GM18870 (cell line): ENCODE data around the gene ZBTB1.
A peak's percentile ranks its signal among the peaks of the same experiment; 100 is the strongest.
"Not testable (repeated sequence)": the region's sequence is repeated elsewhere in the genome, so short reads cannot be mapped to it uniquely, and the experiment has no call there.

ENCODE experiments used
- ATAC-seq: cut with Tn5 transposase; IDR thresholded peaks from one replicate; pipeline ENCODE4 v1.9.1; 2021; ENCODE audit warnings: moderate library complexity; ENCODE audit not compliant: unreplicated experiment

Gene ZBTB1

GRCh38 chr14:64522591-64523355 lies 18.2 kb downstream of the ZBTB1 start:
- no peak for ATAC-seq

- no peak for ATAC-seq
Observed at GRCh38 chr14:64525354-64525753, 20.8 kb downstream of the ZBTB1 start.

GRCh38 chr14:64531567-64531966 lies 27.0 kb downstream of the ZBTB1 start:
- no peak for ATAC-seq

- no peak for ATAC-seq
Observed at GRCh38 chr14:64536488-64537245, 32.1 kb downstream of the ZBTB1 start.

GRCh38 chr14:64540208-64541202 lies 35.9 kb downstream of the ZBTB1 start, which contains the start of gene HSPA2:
Gene HSPA2 (plus strand): TSS chr14:64540741. CDS start chr14:64540850, 109 bp downstream.
- peak; percentile 91 for ATAC-seq

GRCh38 chr14:64541261-64541971 lies 36.8 kb downstream of the ZBTB1 start:
- no peak for ATAC-seq

GRCh38 chr14:64541972-64542835 lies 37.6 kb downstream of the ZBTB1 start:
- ATAC-seq, result no peak

- no peak for ATAC-seq
Observed at GRCh38 chr14:64542836-64543201, 38.2 kb downstream of the ZBTB1 start.

GRCh38 chr14:64544607-64545312 lies 40.2 kb downstream of the ZBTB1 start:
- ATAC-seq, result no peak

- ATAC-seq, result no peak
Observed at GRCh38 chr14:64549016-64549415, 44.4 kb downstream of the ZBTB1 start.

- no peak for ATAC-seq
Observed at GRCh38 chr14:64549791-64550620, 45.4 kb downstream of the ZBTB1 start, which contains the start of gene PPP1R36. Gene PPP1R36 (plus strand): TSS chr14:64549961. CDS start chr14:64549998, 37 bp downstream.

- no peak for ATAC-seq
Observed at GRCh38 chr14:64550621-64551333, 46.2 kb downstream of the ZBTB1 start.

- ATAC-seq, result no peak
Observed at GRCh38 chr14:64554556-64554955, 50.0 kb downstream of the ZBTB1 start.

GRCh38 chr14:64556526-64556925 lies 52.0 kb downstream of the ZBTB1 start:
- ATAC-seq, result no peak

- not testable (repeated sequence) for ATAC-seq
Observed at GRCh38 chr14:64558216-64558615, 53.6 kb downstream of the ZBTB1 start.

GRCh38 chr14:64561631-64562030 lies 57.1 kb downstream of the ZBTB1 start:
- no peak for ATAC-seq

GRCh38 chr14:64562436-64562835 lies 57.9 kb downstream of the ZBTB1 start:
- no peak for ATAC-seq
